ENCODE data around the gene ALDH3B2.
"Not testable (repeated sequence)": the region's sequence is repeated elsewhere in the genome, so short reads cannot be mapped to it uniquely, and the experiment has no call there.

The ALDH3B2 gene

DNA sequence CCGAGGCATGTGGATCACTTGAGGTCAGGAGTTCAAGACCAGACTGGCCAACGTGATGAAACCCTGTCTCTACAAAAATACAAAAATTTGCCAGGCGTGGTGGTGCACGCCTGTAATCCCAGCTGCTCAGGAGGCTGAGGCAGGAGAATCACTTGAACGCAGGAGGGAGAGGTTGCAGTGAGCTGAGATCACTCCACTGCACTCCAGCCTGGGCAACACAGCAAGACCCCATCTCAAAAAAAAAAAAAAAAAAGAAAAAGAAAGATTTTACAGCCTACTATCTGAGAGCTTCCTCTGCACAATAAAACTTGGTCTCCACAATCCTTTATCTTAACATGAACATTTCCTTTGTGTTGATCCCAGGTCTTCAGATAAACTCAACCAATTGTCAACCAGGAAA is 13.7 kb downstream of the ALDH3B2 start:
- DNase-seq, result not testable (repeated sequence)

DNA sequence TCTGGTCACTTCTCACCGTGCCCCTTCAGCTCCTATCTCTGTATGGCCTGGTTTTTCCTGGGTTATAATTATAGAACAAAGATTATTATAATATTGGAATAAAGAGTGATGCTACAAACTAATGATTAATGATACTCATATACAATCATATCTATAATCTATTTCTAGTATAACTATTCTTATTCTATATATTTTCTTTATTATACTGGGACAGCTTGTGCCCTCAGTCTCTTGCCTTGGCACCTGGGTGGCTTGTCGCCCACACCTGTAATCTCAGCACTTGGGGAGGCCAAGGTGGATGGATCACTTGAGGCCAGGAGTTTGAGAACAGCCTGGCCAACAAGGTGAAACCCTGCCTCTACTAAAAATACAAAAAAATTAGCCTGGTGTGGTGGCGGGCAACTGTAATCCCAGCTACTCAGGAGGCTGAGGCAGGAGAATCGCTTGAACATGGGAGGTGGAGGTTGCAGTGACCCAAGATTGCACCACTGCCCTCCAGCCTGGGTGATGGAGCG is 14.7 kb downstream of the ALDH3B2 start:
- DNase-seq, result not testable (repeated sequence)

DNA sequence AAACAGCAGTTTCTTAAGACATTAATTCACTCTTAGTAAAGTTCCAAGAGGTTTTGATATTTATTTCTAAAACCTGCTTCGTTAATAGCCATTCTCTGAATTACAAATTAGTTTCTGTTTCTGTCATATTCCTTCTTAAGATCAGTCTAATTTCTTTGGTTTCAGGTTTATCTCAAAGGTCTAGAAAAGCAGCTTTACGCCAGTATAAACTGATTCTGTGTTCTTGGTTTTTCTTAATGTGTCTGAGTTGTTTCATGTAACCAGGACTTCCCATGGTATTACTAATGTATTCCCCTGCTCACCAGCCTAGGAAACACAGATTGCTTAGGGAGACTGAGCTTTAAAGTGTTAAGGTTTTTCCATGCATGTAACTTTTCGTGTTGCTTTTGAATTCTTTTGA is 17.1 kb downstream of the ALDH3B2 start:
- DNase-seq, result no peak

DNA sequence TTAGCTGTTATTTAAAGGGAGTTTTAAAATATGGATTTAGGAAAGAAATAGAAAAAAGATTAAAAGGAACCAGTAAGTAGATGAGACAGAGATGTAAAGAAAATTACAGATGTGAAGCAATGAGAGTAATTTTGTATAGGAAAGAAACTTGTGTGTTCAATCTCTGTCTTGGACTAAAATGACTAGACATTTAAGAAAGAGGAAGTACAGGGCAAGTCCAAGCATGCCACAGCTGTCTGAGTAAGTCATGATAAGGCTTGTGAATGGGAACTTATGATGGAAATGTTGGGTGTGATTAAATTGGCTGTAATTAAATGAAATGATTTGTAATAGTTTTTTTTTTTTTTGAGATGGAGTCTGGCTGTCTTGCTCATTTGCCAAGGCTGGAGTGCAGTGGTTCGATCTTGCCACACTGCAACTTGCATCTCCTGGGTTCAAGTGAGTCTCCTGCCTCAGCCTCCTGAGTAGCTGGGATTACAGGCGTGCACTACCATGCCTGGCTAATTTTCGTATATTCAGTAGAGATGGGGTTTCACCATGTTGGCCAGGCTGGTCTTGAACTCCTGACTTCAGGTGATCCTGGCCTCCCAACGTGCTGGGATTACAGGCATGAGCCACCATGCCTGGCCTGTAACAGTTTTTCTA is 18.0 kb downstream of the ALDH3B2 start:
- no peak for DNase-seq

DNA sequence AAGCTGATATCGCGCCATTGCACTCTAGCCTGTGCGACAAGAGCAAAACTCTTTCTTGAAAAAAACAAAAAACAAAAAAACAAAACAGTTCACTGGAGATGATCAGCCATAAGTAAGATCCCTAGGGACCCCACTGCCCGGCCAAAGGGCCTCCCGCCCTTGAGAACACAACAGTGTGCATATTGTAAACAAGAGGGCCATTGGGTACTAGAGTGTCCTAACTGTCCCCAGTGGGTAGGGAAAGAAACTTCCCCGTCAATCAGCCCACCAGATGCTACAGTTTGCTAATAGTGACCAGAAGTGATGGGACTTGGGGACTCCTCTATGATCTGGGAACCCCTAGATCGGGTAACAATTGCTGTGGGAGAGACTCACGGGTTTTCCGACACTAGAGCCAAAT is 20.2 kb downstream of the ALDH3B2 start:
- no peak for DNase-seq

- DNase-seq, result no peak
Measured at GRCh38 chr11:67652965-67653845, 21.2 kb downstream of the ALDH3B2 start.

GRCh38 chr11:67651976-67652781 is 22.2 kb downstream of the ALDH3B2 start:
- DNase-seq, result no peak

GRCh38 chr11:67649634-67650510 is 24.6 kb downstream of the ALDH3B2 start:
- no peak for DNase-seq

- DNase-seq, result no peak
Measured at GRCh38 chr11:67648796-67649613, 25.4 kb downstream of the ALDH3B2 start.

DNA sequence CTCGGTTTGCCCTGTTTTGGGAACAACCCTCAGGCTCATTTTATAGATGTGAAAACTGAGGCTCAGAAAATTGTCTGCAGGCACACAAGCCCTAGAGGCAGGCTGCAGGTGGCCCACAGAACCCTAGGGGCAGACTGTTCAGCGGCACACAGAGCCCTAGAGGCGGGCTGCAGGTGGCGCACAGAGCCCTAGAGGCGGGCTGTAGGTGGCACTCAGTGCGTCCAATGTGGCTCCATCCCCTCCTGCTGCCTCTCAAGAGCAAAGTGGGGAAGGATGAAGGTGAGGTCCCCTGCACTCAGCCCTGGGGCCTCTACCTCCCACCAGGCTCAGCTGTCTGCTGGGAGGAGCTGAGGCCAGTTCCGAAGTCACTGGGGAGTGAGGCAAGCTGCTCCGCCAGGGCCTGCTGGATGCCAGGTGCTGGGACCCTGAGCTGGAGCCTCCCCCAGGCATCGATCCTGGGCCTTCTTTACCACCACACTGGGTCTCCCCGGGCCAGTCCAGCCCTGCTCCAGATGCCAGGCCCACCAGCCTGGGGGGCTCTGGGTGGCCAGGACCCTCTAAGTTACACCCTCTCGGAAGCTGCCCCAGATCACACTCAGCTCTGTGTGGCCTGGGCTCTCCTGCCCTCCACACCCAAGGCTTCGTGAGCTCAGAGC is 26.2 kb downstream of the ALDH3B2 start:
- DNase-seq, result no peak

DNA sequence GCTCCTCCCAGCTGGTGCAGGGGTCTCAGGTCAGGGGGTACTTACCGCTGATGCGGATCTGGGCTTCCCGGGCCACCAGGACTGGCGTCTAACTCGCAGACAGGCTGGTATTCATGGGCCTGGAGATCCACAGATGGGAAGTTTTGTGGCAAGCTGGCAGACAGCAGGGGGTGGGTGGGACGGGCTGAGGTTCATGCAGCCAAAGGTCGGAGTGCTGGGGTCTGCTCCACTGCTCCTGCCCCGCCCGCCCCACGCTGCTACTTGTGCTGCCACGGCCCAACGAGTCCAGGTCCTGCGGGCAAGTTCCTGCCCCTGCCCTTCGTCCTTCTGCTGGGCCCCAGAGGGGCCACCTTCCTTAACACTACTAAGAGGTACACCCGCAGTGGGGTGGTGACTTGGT is 27.0 kb downstream of the ALDH3B2 start:
- no peak for DNase-seq

- no peak for DNase-seq
Measured at GRCh38 chr11:67646535-67647336, 27.7 kb downstream of the ALDH3B2 start.

- DNase-seq, result no peak
Measured at GRCh38 chr11:67645521-67646461, 28.6 kb downstream of the ALDH3B2 start.

DNA sequence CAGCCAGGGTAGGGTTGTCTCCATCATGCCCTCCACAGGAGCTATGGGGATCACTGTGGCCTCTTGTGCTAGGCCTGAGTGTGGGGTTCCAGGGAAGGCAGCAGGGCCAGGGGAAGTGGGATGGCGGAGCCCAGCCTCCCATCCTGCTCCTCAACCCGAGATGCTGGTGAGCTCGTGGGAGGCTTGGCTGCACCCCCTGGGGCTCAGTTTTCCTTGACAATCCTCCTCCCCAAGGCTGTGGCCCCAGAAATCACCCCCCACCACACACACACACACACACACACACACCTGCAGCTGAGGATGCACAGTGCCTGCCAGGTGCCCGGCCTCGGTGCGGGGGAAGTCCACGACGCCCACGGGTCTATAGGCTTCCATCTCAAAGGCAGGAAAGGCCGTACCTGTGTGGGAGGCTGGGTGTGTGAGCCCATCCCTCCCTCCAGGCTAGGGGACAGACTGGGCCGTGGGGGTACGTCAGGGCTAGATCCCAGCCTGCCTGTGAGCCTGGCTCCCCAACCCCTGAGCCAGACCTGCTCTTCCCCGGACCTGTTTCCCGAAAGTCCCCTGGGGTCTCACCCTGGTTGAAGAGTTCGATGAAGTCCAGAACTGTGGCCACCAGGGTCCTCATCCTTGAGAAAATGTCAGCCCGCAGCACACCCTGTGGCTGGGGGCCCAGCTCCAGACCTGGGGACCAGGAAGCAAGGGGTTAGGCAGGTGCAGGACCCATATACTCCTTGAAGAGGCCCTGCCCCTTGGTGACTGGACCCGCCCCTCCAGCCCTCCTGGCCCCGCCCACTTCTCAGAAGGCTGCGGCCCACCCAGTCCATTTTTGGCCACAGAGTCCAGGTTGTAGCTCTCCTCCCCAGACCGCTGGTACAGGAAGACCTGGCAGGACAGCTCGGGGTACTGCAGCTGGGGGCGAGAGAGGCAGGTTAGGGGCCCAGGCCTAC is 29.7 kb downstream of the ALDH3B2 start:
- DNase-seq, result no peak

DNA sequence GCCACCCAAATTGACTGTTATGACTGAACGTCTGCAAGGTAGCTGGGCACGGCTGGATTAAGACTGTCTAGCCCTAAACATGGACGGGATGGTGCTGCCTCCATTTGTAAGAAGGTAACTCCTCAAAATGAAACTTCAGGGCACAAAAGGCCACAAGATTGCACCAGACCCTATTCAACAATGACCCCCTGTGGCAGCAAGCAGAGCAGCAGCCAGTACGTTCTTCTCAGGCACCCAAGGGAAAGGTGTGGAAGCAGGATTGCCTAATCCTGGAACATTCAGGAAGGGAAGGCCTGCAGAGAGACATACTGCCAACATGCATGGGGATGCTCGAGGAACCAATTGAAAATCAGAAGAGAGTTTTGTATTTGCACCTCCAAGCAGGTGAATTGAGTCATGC is 30.4 kb downstream of the ALDH3B2 start:
- DNase-seq, result no peak

DNA sequence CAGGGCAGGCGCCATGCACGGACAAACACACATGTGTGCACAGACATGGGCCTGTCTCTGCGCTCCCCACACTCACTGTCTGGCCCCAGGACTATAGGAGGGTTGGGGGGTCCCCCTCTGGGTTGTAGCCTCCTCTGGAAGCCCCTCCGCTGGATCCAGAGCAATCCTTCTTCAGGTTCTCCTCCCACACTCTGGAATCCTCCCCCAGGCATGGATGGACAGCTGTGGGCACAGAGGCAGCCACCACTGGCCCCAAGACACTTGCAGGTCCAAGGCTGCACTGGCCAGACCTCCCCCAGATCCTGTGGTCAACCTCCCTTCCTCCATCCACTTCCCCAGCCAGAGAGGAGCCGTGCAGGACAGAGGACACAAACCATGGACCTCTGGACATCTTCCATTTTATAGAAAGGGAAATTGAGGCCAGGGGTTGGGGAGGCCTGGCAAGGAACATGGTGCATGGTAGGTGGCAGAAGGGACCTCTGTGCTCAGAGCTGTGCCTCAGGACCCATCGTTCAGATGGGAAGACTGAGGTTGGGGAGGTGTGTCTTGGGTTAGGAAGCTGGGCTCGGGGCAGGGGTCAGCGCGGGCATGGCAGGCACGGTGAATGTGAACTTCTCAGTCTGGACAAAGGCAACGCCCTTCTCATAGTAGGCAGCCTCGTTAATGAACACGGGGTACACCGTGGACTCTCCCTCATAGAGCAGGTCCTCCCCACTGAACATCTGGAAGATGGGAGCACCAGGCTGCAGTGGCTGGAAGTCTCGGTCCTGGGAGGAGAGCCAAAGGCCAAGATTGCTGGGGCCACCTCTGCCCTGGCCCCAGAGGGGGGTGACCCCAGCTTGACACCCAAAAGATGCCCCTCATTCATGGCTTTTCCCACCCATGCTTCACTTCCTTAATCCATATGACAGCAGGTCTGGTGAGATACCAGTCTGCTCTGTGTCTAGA is 32.0 kb downstream of the ALDH3B2 start:
- no peak for DNase-seq

Data from fibroblast of upper back skin (primary cell).